CD4-positive, CD25-positive, alpha-beta regulatory T cell (primary cell): Measurements from ENCODE around the gene MON2. TPM values are rescaled to one million over a fixed set of nuclear protein-coding genes. Genes with fewer than 3 reads are reported as not detected.

Experiments used
- ATAC-seq, 2 donors: fragments of 150-1000 bp; cut with Tn5 transposase; one replicate each; pipeline ENCODE4 v1.10.0; 2021; ENCODE audit warnings: low read depth in 2 of 2, moderate number of reproducible peaks in 2 of 2, moderate library complexity in 1 of 2
- DNase-seq, 3 donors: peaks; one replicate each; pipeline versions ENCODE4 v3.0.0 to v3.0.0-alpha.2; 2012 to 2022; ENCODE audit warnings: mixed read lengths in 1 of 3
- H3K27ac ChIP-seq: one replicate; pipeline ENCODE4 v1.7.0; 2013; ENCODE audit warnings: mild to moderate bottlenecking, low read length; ENCODE audit not compliant: insufficient read depth, poor library complexity, severe bottlenecking
- H3K27me3 ChIP-seq: one replicate; pipeline ENCODE4 v1.7.0; 2013; ENCODE audit warnings: low read length; ENCODE audit not compliant: control insufficient read depth, insufficient read depth
- H3K36me3 ChIP-seq: one replicate; pipeline ENCODE4 v1.7.0; 2013; ENCODE audit warnings: mild to moderate bottlenecking, low read length, moderate library complexity; ENCODE audit not compliant: control insufficient read depth, insufficient read depth
- H3K4me1 ChIP-seq: 2 replicates; pipeline ENCODE4 v1.7.0; 2013; ENCODE audit warnings: mild to moderate bottlenecking, low read length; ENCODE audit not compliant: insufficient read depth, control insufficient read depth, poor library complexity, severe bottlenecking
- H3K4me3 ChIP-seq: one replicate; pipeline ENCODE4 v1.7.0; 2013; ENCODE audit warnings: low read depth, mild to moderate bottlenecking, low read length, moderate library complexity
- H3K9me3 ChIP-seq, 2 experiments: 1 replicate in 1 of 2; 2 replicates in 1 of 2; pipeline ENCODE4 v1.7.0; 2013; ENCODE audit warnings: low read length in 2 of 2, mild to moderate bottlenecking in 1 of 2, moderate library complexity in 1 of 2; ENCODE audit not compliant: control insufficient read depth in 2 of 2
- H3K27ac Mint-ChIP-seq, 3 donors: one replicate each; pipeline ENCODE4 v1.8.0; 2020 to 2022; ENCODE audit warnings: mild to moderate bottlenecking in 3 of 3, mixed read lengths in 3 of 3, moderate library complexity in 2 of 3
- H3K27me3 Mint-ChIP-seq: one replicate; pipeline ENCODE4 v1.8.0; 2022; ENCODE audit warnings: mild to moderate bottlenecking, mixed read lengths
- H3K36me3 Mint-ChIP-seq: one replicate; pipeline ENCODE4 v1.8.0; 2020; ENCODE audit warnings: mixed read lengths
- H3K4me1 Mint-ChIP-seq, 4 donors: one replicate each; pipeline ENCODE4 v1.8.0; 2020 to 2022; ENCODE audit warnings: mixed read lengths in 4 of 4, mild to moderate bottlenecking in 1 of 4
- H3K4me3 Mint-ChIP-seq, 4 donors: one replicate each; pipeline ENCODE4 v1.8.0; 2020 to 2022; ENCODE audit warnings: mild to moderate bottlenecking in 4 of 4, mixed read lengths in 4 of 4, moderate library complexity in 3 of 4
- H3K9me3 Mint-ChIP-seq, 7 donors: one replicate each; pipeline ENCODE4 v1.8.0; 2020 to 2022; ENCODE audit warnings: mixed read lengths in 7 of 7, mild to moderate bottlenecking in 3 of 7, moderate library complexity in 2 of 7
- polyA plus RNA-seq, 4 donors: library from polyadenylated mRNA; unstranded; fragments of 300-500 nt; fragmentation: Illumina TruSeq; gene quantifications; one replicate each; pipeline ENCODE4 v1.2.3, GENCODE V29; 2021
- total RNA-seq: library from RNA; stranded (reverse); gene quantifications from one replicate; pipeline ENCODE4 v1.2.3, GENCODE V29; 2022

MON2 gene
- total and polyA plus RNA-seq, 5 donors from 2014 or later = 14.4 to 70.1 (median 16.2) TPM

- peaks cover 6 to 43% (median 13%) of the 10 kb centered on the region in 4 donors for H3K4me1 Mint-ChIP-seq
- no peak overlapping the region for H3K27ac Mint-ChIP-seq
- H3K4me3 Mint-ChIP-seq = no peak overlapping the region
- peaks cover 24% of the 10 kb centered on the region for H3K36me3 Mint-ChIP-seq
- no peaks in the 10 kb centered on the region for H3K27me3 Mint-ChIP-seq
- Histone ChIP-seq H3K9me3 (no peaks in the 10 kb centered on the region), H3K4me1 (no peaks in the 10 kb centered on the region), H3K4me3 (no peak overlapping the region), H3K27ac (no peak overlapping the region), H3K27me3 (no peaks in the 10 kb centered on the region), H3K36me3 (peaks cover 3% of the 10 kb centered on the region)
- DNase-seq (no peak), ATAC-seq (no peak)
- H3K9me3 Mint-ChIP-seq = peaks cover 0 to 2% (median 0%) of the 10 kb centered on the region in 7 donors
Measured at GRCh38 chr12:62519043-62519442, 52.4 kb downstream of the MON2 start.

GRCh38 chr12:62520361-62520760, 53.7 kb downstream of the MON2 start:
- H3K4me1 ChIP-seq = peaks cover 6% of the 10 kb centered on the region
- H3K4me3 ChIP-seq = no peak overlapping the region
- Mint-ChIP-seq H3K4me3 (no peak overlapping the region), H3K27me3 (no peaks in the 10 kb centered on the region), H3K4me1 (peaks cover 17 to 52% (median 21%) of the 10 kb centered on the region in 4 donors), H3K36me3 (peaks cover 11% of the 10 kb centered on the region), H3K27ac (no peak overlapping the region), H3K9me3 (no peaks in the 10 kb centered on the region)
- no peak overlapping the region for H3K27ac ChIP-seq
- DNase-seq (no peak), ATAC-seq (no peak)
- no peaks in the 10 kb centered on the region for H3K27me3 ChIP-seq
- peaks cover 8% of the 10 kb centered on the region for H3K36me3 ChIP-seq
- H3K9me3 ChIP-seq = no peaks in the 10 kb centered on the region

- H3K9me3 ChIP-seq = no peaks in the 10 kb centered on the region
- H3K36me3 ChIP-seq = peaks cover 11% of the 10 kb centered on the region
- DNase-seq (peak in 1 of 3 donors; percentile 26), ATAC-seq (peak in 1 of 2 donors; percentile 55)
- Mint-ChIP-seq H3K4me1 (peaks cover 19 to 40% (median 28%) of the 10 kb centered on the region in 4 donors), H3K27me3 (no peaks in the 10 kb centered on the region), H3K4me3 (no peak overlapping the region), H3K36me3 (peaks cover 24% of the 10 kb centered on the region), H3K27ac (peak overlapping the region in 2 of 3 donors; percentile 5 to 65), H3K9me3 (no peaks in the 10 kb centered on the region)
- H3K4me1 ChIP-seq = peaks cover 6% of the 10 kb centered on the region
- no peak overlapping the region for H3K4me3 ChIP-seq
- no peaks in the 10 kb centered on the region for H3K27me3 ChIP-seq
- H3K27ac ChIP-seq = no peak overlapping the region
Measured at GRCh38 chr12:62522984-62523383, 56.4 kb downstream of the MON2 start.

- Mint-ChIP-seq H3K4me3 (no peak overlapping the region), H3K27ac (peak overlapping the region in 1 of 3 donors; percentile 65), H3K27me3 (no peaks in the 10 kb centered on the region), H3K36me3 (peaks cover 22% of the 10 kb centered on the region), H3K9me3 (no peaks in the 10 kb centered on the region), H3K4me1 (peaks cover 21 to 35% (median 28%) of the 10 kb centered on the region in 4 donors)
- H3K27me3 ChIP-seq = no peaks in the 10 kb centered on the region
- peaks cover 12% of the 10 kb centered on the region for H3K36me3 ChIP-seq
- no peak overlapping the region for H3K27ac ChIP-seq
- H3K4me1 ChIP-seq = peaks cover 6% of the 10 kb centered on the region
- DNase-seq = no peak
- no peak overlapping the region for H3K4me3 ChIP-seq
- no peak for ATAC-seq
- no peaks in the 10 kb centered on the region for H3K9me3 ChIP-seq
Measured at GRCh38 chr12:62523619-62524018, 57.0 kb downstream of the MON2 start.

- H3K4me3 ChIP-seq = peak overlapping the region; percentile 7
- Mint-ChIP-seq H3K4me3 (no peak overlapping the region), H3K36me3 (peaks cover 17% of the 10 kb centered on the region), H3K4me1 (peaks cover 24 to 34% (median 26%) of the 10 kb centered on the region in 4 donors), H3K27me3 (no peaks in the 10 kb centered on the region), H3K27ac (peak overlapping the region; percentile 32 to 68 (median 44)), H3K9me3 (no peaks in the 10 kb centered on the region)
- H3K27ac ChIP-seq = peak overlapping the region; percentile 25
- H3K9me3 ChIP-seq = no peaks in the 10 kb centered on the region
- no peaks in the 10 kb centered on the region for H3K27me3 ChIP-seq
- H3K4me1 ChIP-seq = peaks cover 6% of the 10 kb centered on the region
- ATAC-seq (no peak), DNase-seq (peak in 1 of 3 donors; percentile 19)
- peaks cover 16% of the 10 kb centered on the region for H3K36me3 ChIP-seq
Measured at GRCh38 chr12:62525271-62525670, 58.6 kb downstream of the MON2 start.

- DNase-seq (no peak), ATAC-seq (no peak)
- Histone ChIP-seq H3K27ac (no peak overlapping the region), H3K4me1 (no peaks in the 10 kb centered on the region), H3K4me3 (no peak overlapping the region), H3K36me3 (peaks cover 37% of the 10 kb centered on the region), H3K9me3 (no peaks in the 10 kb centered on the region), H3K27me3 (no peaks in the 10 kb centered on the region)
- Mint-ChIP-seq H3K4me1 (peaks cover 6 to 13% (median 11%) of the 10 kb centered on the region in 4 donors), H3K4me3 (no peak overlapping the region), H3K27me3 (no peaks in the 10 kb centered on the region), H3K27ac (no peak overlapping the region), H3K9me3 (no peaks in the 10 kb centered on the region), H3K36me3 (peaks cover 46% of the 10 kb centered on the region)
Measured at GRCh38 chr12:62530596-62530995, 64.0 kb downstream of the MON2 start.

GRCh38 chr12:62532333-62532732, 65.7 kb downstream of the MON2 start:
- H3K27me3 Mint-ChIP-seq = no peaks in the 10 kb centered on the region
- Histone ChIP-seq H3K27me3 (no peaks in the 10 kb centered on the region), H3K9me3 (no peaks in the 10 kb centered on the region), H3K36me3 (peaks cover 43% of the 10 kb centered on the region), H3K4me1 (no peaks in the 10 kb centered on the region), H3K4me3 (no peak overlapping the region), H3K27ac (no peak overlapping the region)
- DNase-seq (no peak), ATAC-seq (no peak)
- H3K4me1 Mint-ChIP-seq = peaks cover 3 to 13% (median 7%) of the 10 kb centered on the region in 4 donors
- H3K36me3 Mint-ChIP-seq = peaks cover 47% of the 10 kb centered on the region
- no peak overlapping the region for H3K27ac Mint-ChIP-seq
- H3K9me3 Mint-ChIP-seq = no peaks in the 10 kb centered on the region
- H3K4me3 Mint-ChIP-seq = no peak overlapping the region

GRCh38 chr12:62533087-62533754, 66.6 kb downstream of the MON2 start:
- H3K4me3 ChIP-seq = no peak overlapping the region
- no peaks in the 10 kb centered on the region for H3K27me3 ChIP-seq
- Mint-ChIP-seq H3K9me3 (no peaks in the 10 kb centered on the region), H3K36me3 (peaks cover 45% of the 10 kb centered on the region), H3K4me3 (no peak overlapping the region), H3K27ac (peak overlapping the region in 1 of 3 donors; percentile 26), H3K4me1 (peaks cover 0 to 7% (median 5%) of the 10 kb centered on the region in 4 donors), H3K27me3 (no peaks in the 10 kb centered on the region)
- H3K9me3 ChIP-seq = no peaks in the 10 kb centered on the region
- DNase-seq (no peak), ATAC-seq (no peak)
- H3K27ac ChIP-seq = no peak overlapping the region
- peaks cover 51% of the 10 kb centered on the region for H3K36me3 ChIP-seq
- H3K4me1 ChIP-seq = no peaks in the 10 kb centered on the region
